CD4-positive, alpha-beta T cell treated with Interferon alpha-2 for 1 hour (primary cell): ENCODE results near the gene MNT.

Experiments used
- DNase-seq, 2 donors: peaks; one replicate each; pipeline ENCODE4 v3.0.0-alpha.2; 2020 to 2022

MNT gene

GRCh38 chr17:2395258-2396181 lies 5.3 kb downstream of the MNT start:
- peak in 1 of 2 donors; percentile 43 for DNase-seq

DNA sequence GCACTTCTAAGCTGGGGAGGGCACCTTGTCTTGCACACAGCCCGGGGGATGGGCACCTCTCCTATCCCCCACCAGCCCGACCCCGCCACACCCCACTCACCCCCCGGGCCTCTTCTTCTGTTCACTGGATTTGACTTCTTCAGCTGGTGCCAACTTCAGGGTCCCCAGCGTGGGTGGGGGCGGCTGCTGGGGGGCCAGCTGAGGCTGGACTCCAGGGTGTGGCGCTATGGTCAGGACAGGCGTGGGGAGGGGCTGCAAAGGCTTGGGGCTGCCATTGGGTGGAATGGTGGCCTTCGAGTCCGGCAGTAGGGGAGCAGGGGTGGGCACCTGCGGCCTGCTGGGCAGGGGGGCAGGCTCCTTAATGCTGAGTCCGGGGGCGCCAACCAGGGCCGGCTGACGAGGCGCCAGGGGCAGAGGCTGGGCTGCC lies 6.1 kb downstream of the MNT start:
- no peak for DNase-seq

DNA sequence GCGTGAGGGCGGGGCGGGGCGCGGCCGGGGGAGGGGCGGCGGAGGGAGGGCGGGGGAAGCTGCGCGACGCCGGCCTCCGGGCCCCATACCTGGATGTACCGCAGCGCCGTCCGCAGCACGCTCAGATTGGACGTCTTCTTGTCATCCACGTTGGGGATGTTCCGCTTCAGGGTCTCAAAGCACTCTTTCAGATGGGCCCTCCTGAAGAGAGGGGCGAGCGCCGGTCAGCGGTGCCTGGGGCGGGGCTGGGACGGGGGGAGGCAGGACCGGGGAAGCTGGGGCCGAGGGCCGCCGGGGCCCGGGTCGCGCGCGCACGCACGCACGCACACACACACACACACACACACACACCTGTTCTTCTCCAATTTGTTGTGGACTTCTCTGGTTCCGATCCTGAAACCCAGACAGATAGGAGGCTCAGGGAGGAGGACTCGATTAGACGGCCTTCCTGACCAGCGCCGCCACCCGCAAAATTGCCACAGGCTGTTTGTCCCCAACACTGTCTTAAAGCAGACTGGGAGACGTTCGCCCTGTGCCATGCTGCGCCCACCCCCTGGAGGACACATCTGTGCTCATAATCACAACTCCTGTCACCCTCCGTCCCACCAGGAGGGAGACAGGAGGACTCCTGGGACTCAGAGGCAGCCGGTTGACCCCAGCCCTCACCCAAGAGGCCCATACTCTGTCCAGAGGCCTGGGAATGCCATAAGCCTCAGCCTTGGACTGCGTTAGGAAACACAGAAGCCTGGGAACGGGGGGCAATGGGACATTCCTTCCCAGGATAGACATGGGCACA lies 6.7 kb downstream of the MNT start:
- no peak for DNase-seq

- DNase-seq: peak; percentile 92 to 93
Observed at GRCh38 chr17:2393174-2393953, 7.5 kb downstream of the MNT start.

- DNase-seq: peak; percentile 95 to 98
Observed at GRCh38 chr17:2392252-2393173, 8.3 kb downstream of the MNT start.

GRCh38 chr17:2391597-2392251 lies 9.1 kb downstream of the MNT start:
- no peak for DNase-seq

DNA sequence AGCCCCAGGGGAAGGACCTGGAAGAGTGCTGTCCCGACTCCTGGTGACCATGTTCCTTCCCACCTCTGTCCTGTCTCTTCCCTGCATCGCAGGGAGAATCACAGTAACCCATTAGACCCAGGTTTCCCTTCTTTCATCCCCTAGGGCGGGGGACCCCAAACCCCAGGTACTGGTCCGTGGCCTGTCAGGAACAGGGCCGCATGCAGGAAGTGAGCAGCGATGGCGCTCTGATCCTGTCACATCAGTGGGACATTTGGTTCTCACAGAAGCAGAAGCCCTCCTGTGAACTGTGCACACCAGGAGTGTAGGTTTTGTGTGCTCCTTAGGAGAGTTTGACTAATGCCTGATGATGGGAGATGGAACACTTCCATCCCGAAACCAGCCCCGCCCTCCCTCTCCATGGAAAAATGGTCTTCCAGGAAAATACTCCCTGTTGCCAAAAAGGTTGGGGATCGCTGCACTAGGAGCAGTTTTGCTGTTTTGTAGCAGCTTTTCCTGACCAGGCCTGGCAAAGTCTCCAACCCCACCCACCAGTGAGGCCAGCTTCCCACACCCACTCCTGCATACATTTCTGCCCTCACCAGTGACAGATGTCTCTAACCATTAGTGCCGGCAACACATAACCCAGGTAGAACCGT lies 10.5 kb downstream of the MNT start:
- no peak for DNase-seq

DNA sequence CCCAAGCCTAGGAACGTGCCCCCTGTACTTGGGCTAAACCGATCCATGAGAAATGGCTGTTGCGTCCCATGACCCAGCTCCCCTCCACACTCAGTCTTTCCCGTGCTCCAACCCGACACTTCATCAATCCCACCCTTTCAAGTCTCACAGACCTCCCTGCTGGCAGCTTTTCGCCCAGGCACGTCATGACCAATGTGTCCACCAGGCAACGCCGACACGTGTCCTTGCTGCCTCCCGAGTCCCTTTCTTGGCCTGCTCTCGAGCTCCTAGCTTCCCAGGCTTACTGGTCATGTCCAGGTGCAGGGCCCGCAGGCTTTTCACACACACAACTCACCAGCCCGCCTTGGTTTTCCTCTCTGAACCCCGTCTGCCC lies 12.2 kb downstream of the MNT start:
- DNase-seq: no peak

GRCh38 chr17:2388020-2388682 lies 12.7 kb downstream of the MNT start:
- no peak for DNase-seq

GRCh38 chr17:2387086-2388019 lies 13.5 kb downstream of the MNT start:
- DNase-seq: no peak

- DNase-seq: no peak
Observed at GRCh38 chr17:2386400-2387085, 14.3 kb downstream of the MNT start.

DNA sequence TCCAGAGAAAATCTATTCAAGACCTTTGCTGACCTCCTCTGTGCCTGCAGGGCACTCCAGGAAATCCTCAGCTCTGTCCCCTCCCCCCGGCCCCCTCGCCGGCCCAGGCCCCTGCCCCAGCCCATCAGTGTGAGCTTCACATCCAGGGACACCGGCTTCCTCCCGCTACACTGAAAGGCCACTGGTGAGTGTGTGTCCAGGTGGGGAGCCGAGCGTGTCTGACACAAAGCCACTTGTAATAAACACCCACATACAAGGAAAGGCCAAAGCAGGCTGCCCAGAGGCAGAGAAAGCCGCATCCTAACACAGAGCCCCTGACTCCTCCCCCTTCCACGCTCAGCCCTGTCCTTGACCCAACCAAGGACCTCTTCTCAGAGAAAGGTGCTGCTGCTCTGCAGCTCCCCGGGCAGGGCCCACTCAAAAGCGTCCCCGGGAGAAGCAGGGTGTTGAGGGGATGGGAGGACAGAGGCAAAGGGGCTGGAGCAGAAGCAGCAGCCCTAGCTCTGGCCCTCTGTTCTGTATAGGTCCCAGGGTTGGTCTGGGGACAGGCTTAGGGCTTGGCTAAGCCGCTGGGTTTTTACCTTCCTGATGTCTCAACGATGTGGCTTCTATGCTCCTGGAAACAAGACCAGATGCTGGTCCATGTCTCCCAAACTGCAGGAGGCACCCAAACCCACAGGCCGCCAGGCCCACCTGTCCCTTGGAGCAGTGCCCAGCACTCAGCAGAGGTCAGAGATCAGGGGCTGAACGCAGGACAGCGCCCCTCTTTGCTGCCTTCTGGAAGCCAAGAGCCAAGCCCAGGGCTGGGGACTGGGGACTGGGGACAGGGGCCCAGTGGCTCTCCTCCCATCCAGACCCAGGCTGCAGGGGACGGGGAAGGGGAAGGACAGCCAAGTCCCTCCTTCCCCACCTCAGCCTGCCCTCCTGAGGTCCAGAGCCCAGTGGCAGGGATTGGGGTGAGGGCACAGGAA lies 15.3 kb downstream of the MNT start:
- no peak for DNase-seq

- no peak for DNase-seq
Observed at GRCh38 chr17:2384439-2385127, 16.3 kb downstream of the MNT start.

DNA sequence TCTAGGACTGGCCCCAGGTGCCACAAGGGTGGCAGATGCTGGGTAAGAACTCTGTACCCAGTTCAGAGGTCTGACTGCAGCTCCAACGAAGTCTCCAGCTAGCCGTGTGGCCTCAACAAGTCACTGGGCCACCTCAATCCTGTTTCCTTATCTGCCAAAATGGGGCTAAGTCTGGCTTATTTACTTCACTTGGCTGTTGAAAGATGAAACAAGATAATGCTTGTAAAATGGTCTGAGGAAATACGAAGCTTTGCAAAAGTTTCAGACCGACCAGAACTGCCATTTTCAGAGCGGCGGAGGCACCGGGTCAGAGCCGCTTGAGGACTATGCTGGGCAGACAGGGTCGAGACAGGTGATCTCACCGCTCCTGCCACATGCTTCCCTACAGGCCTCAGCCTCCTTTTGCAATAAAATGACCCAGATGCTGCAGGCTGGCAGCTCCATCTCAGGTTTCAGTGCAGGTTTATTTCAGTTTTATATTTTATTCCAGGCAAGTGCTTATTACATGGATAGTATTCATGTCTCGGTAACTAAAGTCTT lies 17.2 kb downstream of the MNT start:
- no peak for DNase-seq

DNA sequence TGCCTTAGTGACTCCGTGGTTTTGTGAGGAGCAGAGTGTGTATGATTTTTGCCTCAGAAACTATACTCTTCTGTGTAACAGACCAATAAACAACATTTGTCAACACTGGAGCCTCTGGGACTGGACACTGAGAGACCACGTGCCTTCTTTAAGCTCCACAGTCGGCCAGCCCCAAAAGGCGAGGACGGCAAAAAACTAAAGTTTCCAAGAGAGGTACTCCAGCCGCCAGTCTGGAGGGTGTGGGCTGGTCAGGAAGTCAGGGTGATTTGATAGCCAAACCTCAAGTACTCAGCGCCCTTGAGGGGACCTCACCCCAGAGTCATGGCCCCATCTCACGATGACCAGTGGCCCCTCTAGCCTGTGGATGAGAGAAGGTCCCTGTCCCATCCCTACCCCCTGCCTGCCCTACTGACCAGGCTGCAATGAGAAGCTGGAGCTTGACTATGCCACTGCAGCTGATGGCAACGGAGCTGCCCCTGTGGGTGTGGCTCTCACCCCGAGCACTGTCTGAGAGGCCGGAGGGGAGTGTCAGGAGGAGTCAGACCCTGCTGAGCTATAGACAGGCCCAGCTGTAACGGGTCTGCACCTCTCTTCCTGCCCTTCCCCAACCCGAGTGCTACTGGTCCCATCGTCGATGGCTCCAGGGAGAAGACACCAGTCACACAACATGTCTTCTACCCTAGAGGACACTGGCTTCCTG lies 19.8 kb downstream of the MNT start:
- DNase-seq: no peak
